Natural killer cell (primary cell): Measurements from ENCODE around the gene HELZ. TPM values are rescaled to one million over a fixed set of nuclear protein-coding genes. Genes with fewer than 3 reads are reported as not detected.

Experiments
- ATAC-seq, 3 donors: fragments of 150-1000 bp in 2 of 3; fragments of 200-7000 bp in 1 of 3; cut with Tn5 transposase; 1 replicate in 1 of 3; 2 replicates in 2 of 3; pipeline ENCODE4 v1.10.0; 2021; ENCODE audit warnings: mild to moderate bottlenecking in 2 of 3, moderate library complexity in 2 of 3
- DNase-seq, 2 donors: peaks; one replicate each; pipeline versions ENCODE4 v3.0.0 to v3.0.0-alpha.2; 2013 to 2021; ENCODE audit warnings: mixed read lengths in 1 of 2
- H3K27ac ChIP-seq: one replicate; pipeline ENCODE4 v1.5.1; 2013; ENCODE audit warnings: mild to moderate bottlenecking, low read length
- H3K27me3 ChIP-seq: one replicate; pipeline ENCODE4 v1.6.1; 2013; ENCODE audit warnings: low read length; ENCODE audit not compliant: control insufficient read depth, insufficient read depth
- H3K36me3 ChIP-seq: one replicate; pipeline ENCODE4 v1.6.1; 2013; ENCODE audit warnings: low read length; ENCODE audit not compliant: control insufficient read depth, insufficient read depth
- H3K4me1 ChIP-seq: one replicate; pipeline ENCODE4 v1.6.1; 2013; ENCODE audit warnings: low read length; ENCODE audit not compliant: control insufficient read depth, insufficient read depth
- H3K4me3 ChIP-seq: one replicate; pipeline ENCODE4 v1.5.1; 2013; ENCODE audit warnings: low read length
- H3K9me3 ChIP-seq: one replicate; pipeline ENCODE4 v1.6.1; 2013; ENCODE audit warnings: low read length; ENCODE audit not compliant: control insufficient read depth, insufficient read depth
- H3K27ac Mint-ChIP-seq, 2 donors: one replicate each; pipeline ENCODE4 v1.8.0; 2022; ENCODE audit warnings: mild to moderate bottlenecking in 2 of 2, mixed read lengths in 2 of 2, moderate library complexity in 1 of 2
- H3K27me3 Mint-ChIP-seq, 2 donors: one replicate each; pipeline ENCODE4 v1.8.0; 2022; ENCODE audit warnings: low read depth in 2 of 2, mixed read lengths in 2 of 2
- H3K36me3 Mint-ChIP-seq: one replicate; pipeline ENCODE4 v1.8.0; 2022; ENCODE audit warnings: mixed read lengths
- H3K4me1 Mint-ChIP-seq, 2 donors: one replicate each; pipeline ENCODE4 v1.8.0; 2022; ENCODE audit warnings: mixed read lengths in 2 of 2
- H3K4me3 Mint-ChIP-seq: one replicate; pipeline ENCODE4 v1.8.0; 2022; ENCODE audit warnings: mild to moderate bottlenecking, moderate library complexity, mixed read lengths
- H3K9me3 Mint-ChIP-seq, 2 donors: one replicate each; pipeline ENCODE4 v1.8.0; 2022; ENCODE audit warnings: mixed read lengths in 2 of 2
- CTCF ChIP-seq: fragments of 200-600 bp; IDR thresholded peaks from one replicate; pipeline ENCODE4 v1.8.0; 2022; ENCODE audit warnings: antibody characterized with exemption
- WGBS: methylation state at CpG from one replicate; pipeline ENCODE4 v1.1.7; 2013; ENCODE audit warnings: missing lambda C conversion rate; ENCODE audit not compliant: insufficient coverage; 5-methylcytosine and 5-hydroxymethylcytosine counted together
- intact Hi-C: fragments of 100-400 bp; cut with micrococcal nuclease; formaldehyde crosslinking; loops from one replicate; pipeline ENCODE4 v1.14.2; 2022
- total RNA-seq, 4 donors: library from RNA; stranded (reverse); fragments of 120-200 nt in 1 of 4; gene quantifications; one replicate each; pipeline versions ENCODE4 v1.2.3 to v1.2.4, GENCODE V29; 2013 to 2022

The HELZ gene
- total RNA-seq, 3 donors from 2014 or later (not counting 1 experiment from before 2014, with no cell fraction given): 274 to 355 (median 292) TPM

GRCh38 chr17:67262435-67263117 is 17.6 kb upstream of the HELZ start:
- Mint-ChIP-seq H3K4me3 (no peak overlapping the region), H3K9me3 (no peaks in the 10 kb centered on the region), H3K36me3 (no peaks in the 10 kb centered on the region), H3K27me3 (no peaks in the 10 kb centered on the region), H3K4me1 (peaks cover 39 to 41% of the 10 kb centered on the region in 2 donors), H3K27ac (peak overlapping the region in 1 of 2 donors; percentile 80)
- H3K9me3 ChIP-seq: no peaks in the 10 kb centered on the region
- H3K27ac ChIP-seq: no peak overlapping the region
- DNase-seq (no peak), ATAC-seq (no peak)
- 95% methylated on average over 6 of the region's 7 CpGs for WGBS
- no peak for TF ChIP-seq CTCF
- H3K36me3 ChIP-seq: no peaks in the 10 kb centered on the region
- no peak overlapping the region for H3K4me3 ChIP-seq
- peaks cover 32% of the 10 kb centered on the region for H3K4me1 ChIP-seq
- intact Hi-C loops: no loop called here
- H3K27me3 ChIP-seq: no peaks in the 10 kb centered on the region

GRCh38 chr17:67260170-67260987 is 15.4 kb upstream of the HELZ start:
- intact Hi-C loops: no loop called here

GRCh38 chr17:67258821-67259468 is 13.9 kb upstream of the HELZ start:
- peak; percentile 75 to 92 (median 85) for ATAC-seq
- H3K27ac ChIP-seq: peak overlapping the region; percentile 45
- intact Hi-C loops: loop anchor here (1.0 kb wide), 1 partner anchor 12 kb away; no protein-coding TSS in a partner anchor
- peak; percentile 71 to 75 for DNase-seq
- WGBS: 27% methylated on average over 11 of the region's 11 CpGs
- H3K4me3 ChIP-seq: no peak overlapping the region
- TF ChIP-seq CTCF: no peak
- peak overlapping the region; percentile 69 to 92 for H3K27ac Mint-ChIP-seq
- no peaks in the 10 kb centered on the region for H3K36me3 ChIP-seq
- no peaks in the 10 kb centered on the region for H3K9me3 ChIP-seq
- no peaks in the 10 kb centered on the region for H3K27me3 ChIP-seq
- H3K4me3 Mint-ChIP-seq: peak overlapping the region; percentile 54
- peaks cover 41 to 44% of the 10 kb centered on the region in 2 donors for H3K4me1 Mint-ChIP-seq
- H3K9me3 Mint-ChIP-seq: no peaks in the 10 kb centered on the region
- no peaks in the 10 kb centered on the region for H3K27me3 Mint-ChIP-seq
- peaks cover 46% of the 10 kb centered on the region for H3K4me1 ChIP-seq
- no peaks in the 10 kb centered on the region for H3K36me3 Mint-ChIP-seq

More at GRCh38 chr17:67260170-67260987, 15.4 kb upstream of the HELZ start:
- peak overlapping the region; percentile 67 for H3K4me3 Mint-ChIP-seq
- H3K27me3 Mint-ChIP-seq: no peaks in the 10 kb centered on the region
- no peak overlapping the region for H3K4me3 ChIP-seq
- no peaks in the 10 kb centered on the region for H3K36me3 Mint-ChIP-seq
- DNase-seq (no peak), ATAC-seq (peak in 2 of 3 donors; percentile 9 to 50)
- H3K9me3 Mint-ChIP-seq: no peaks in the 10 kb centered on the region
- H3K4me1 Mint-ChIP-seq: peaks cover 42 to 46% of the 10 kb centered on the region in 2 donors
- peak overlapping the region; percentile 69 to 92 for H3K27ac Mint-ChIP-seq
- 46% methylated on average over 13 of the region's 14 CpGs for WGBS
- peaks cover 46% of the 10 kb centered on the region for H3K4me1 ChIP-seq
- H3K27ac ChIP-seq: peak overlapping the region; percentile 77
- H3K9me3 ChIP-seq: no peaks in the 10 kb centered on the region
- H3K27me3 ChIP-seq: no peaks in the 10 kb centered on the region
- no peaks in the 10 kb centered on the region for H3K36me3 ChIP-seq
- TF ChIP-seq CTCF: no peak
